Neural progenitor cell (in vitro differentiated cells): Measurements from ENCODE around the gene ZNF888. TPM values are rescaled to one million over a fixed set of nuclear protein-coding genes. Genes with fewer than 3 reads are reported as not detected.
"Not testable (repeated sequence)": the region's sequence is repeated elsewhere in the genome, so short reads cannot be mapped to it uniquely, and the experiment has no call there.

ENCODE experiments used
- DNase-seq: peaks from one replicate; pipeline ENCODE4 v3.0.0-alpha.2; 2016; ENCODE audit warnings: low spot score
- H2AFZ ChIP-seq: fragments of 200-600 bp; sonication (generic); replicated peaks from 2 replicates; pipeline ENCODE4 v1.6.1; 2016; ENCODE audit warnings: antibody characterized with exemption
- H3F3A ChIP-seq: fragments of 200-600 bp; sonication (generic); 2 replicates; pipeline ENCODE4 v1.6.1; 2016; ENCODE audit warnings: antibody characterized with exemption, low read depth
- H3K27ac ChIP-seq: fragments of 200-600 bp; sonication (generic); 2 replicates; pipeline ENCODE4 v1.5.1; 2016; ENCODE audit warnings: mild to moderate bottlenecking
- H3K27me3 ChIP-seq: fragments of 200-600 bp; sonication (generic); 2 replicates; pipeline ENCODE4 v1.6.1; 2016; ENCODE audit warnings: mild to moderate bottlenecking, moderate library complexity
- H3K36me3 ChIP-seq: fragments of 200-600 bp; sonication (generic); 2 replicates; pipeline ENCODE4 v1.5.1; 2016
- H3K4me1 ChIP-seq: fragments of 200-600 bp; sonication (generic); 2 replicates; pipeline ENCODE4 v1.6.1; 2016; ENCODE audit warnings: mixed run types
- H3K4me2 ChIP-seq: fragments of 200-600 bp; sonication (generic); 2 replicates; pipeline ENCODE4 v1.6.1; 2016
- H3K4me3 ChIP-seq: fragments of 200-600 bp; sonication (generic); 2 replicates; pipeline ENCODE4 v1.5.1; 2016
- H3K79me2 ChIP-seq: fragments of 200-600 bp; sonication (generic); 2 replicates; pipeline ENCODE4 v1.6.1; 2016; ENCODE audit warnings: low read depth
- H3K9ac ChIP-seq: fragments of 200-600 bp; sonication (generic); 2 replicates; pipeline ENCODE4 v1.6.1; 2016
- H3K9me3 ChIP-seq: fragments of 200-600 bp; sonication (generic); 2 replicates; pipeline ENCODE4 v1.5.1; 2016; ENCODE audit warnings: low read depth
- H4K20me1 ChIP-seq: fragments of 200-600 bp; sonication (generic); 2 replicates; pipeline ENCODE4 v1.6.1; 2016; ENCODE audit warnings: low read depth
- H3K27ac Mint-ChIP-seq: 3 replicates; pipeline ENCODE4 v1.8.0; 2021; ENCODE audit warnings: mixed read lengths
- H3K27me3 Mint-ChIP-seq: 2 replicates; pipeline ENCODE4 v1.8.0; 2022; ENCODE audit warnings: low read depth, mild to moderate bottlenecking, inconsistent platforms, moderate library complexity, mixed read lengths; ENCODE audit not compliant: insufficient read depth
- H3K36me3 Mint-ChIP-seq: 3 replicates; pipeline ENCODE4 v1.8.0; 2021; ENCODE audit warnings: mixed read lengths
- H3K4me1 Mint-ChIP-seq: 3 replicates; pipeline ENCODE4 v1.8.0; 2021; ENCODE audit warnings: mixed read lengths
- H3K4me3 Mint-ChIP-seq: 3 replicates; pipeline ENCODE4 v1.8.0; 2021; ENCODE audit warnings: mild to moderate bottlenecking, moderate library complexity, mixed read lengths
- H3K9me3 Mint-ChIP-seq: 3 replicates; pipeline ENCODE4 v1.8.0; 2020; ENCODE audit warnings: mixed read lengths
- EZH2 ChIP-seq: fragments of 200-600 bp; sonication (generic); IDR thresholded peaks from 2 replicates; pipeline ENCODE4 v1.6.1; 2017; ENCODE audit warnings: antibody characterized with exemption, mild to moderate bottlenecking, moderate library complexity
- EZH2phosphoT487 ChIP-seq: fragments of 200-600 bp; sonication (generic); IDR thresholded peaks from 2 replicates; pipeline ENCODE4 v1.6.1; 2017; ENCODE audit warnings: antibody characterized with exemption
- total RNA-seq: library from RNA; depleted of rRNA; stranded (reverse); fragments of >200 nt; gene quantifications from 2 replicates; pipeline ENCODE4 v1.2.3, GENCODE V29; 2015; ENCODE audit warnings: low replicate concordance
- TF ChIP-seq, protein P1 (sequence below): fragments of 200-600 bp; sonication (generic); IDR thresholded peaks from 2 replicates; pipeline ENCODE4 v1.5.1; 2017; ENCODE audit warnings: antibody characterized with exemption, mild to moderate bottlenecking

The ZNF888 gene
- total RNA-seq, 1 donor from 2014 or later = 11.6 TPM

GRCh38 chr19:52923778-52924593 lies 758 bp upstream of the ZNF888 start:
- H3K9me3 ChIP-seq = no peaks in the 10 kb centered on the region
- no peak overlapping the region for H2AFZ ChIP-seq
- Mint-ChIP-seq H3K27me3 (peaks cover 2% of the 10 kb centered on the region), H3K4me3 (peak overlapping the region; percentile 86), H3K9me3 (peaks cover 21% of the 10 kb centered on the region), H3K4me1 (peaks cover 9% of the 10 kb centered on the region), H3K36me3 (peaks cover 24% of the 10 kb centered on the region), H3K27ac (no peak overlapping the region)
- H3F3A ChIP-seq = peaks cover 23% of the 10 kb centered on the region
- H4K20me1 ChIP-seq = no peaks in the 10 kb centered on the region
- H3K4me1 ChIP-seq = no peaks in the 10 kb centered on the region
- no peaks in the 10 kb centered on the region for H3K36me3 ChIP-seq
- peaks cover 4% of the 10 kb centered on the region for H3K79me2 ChIP-seq
- H3K27ac ChIP-seq = no peak overlapping the region
- TF ChIP-seq EZH2 = no peak
- TF ChIP-seq, protein P1, sequence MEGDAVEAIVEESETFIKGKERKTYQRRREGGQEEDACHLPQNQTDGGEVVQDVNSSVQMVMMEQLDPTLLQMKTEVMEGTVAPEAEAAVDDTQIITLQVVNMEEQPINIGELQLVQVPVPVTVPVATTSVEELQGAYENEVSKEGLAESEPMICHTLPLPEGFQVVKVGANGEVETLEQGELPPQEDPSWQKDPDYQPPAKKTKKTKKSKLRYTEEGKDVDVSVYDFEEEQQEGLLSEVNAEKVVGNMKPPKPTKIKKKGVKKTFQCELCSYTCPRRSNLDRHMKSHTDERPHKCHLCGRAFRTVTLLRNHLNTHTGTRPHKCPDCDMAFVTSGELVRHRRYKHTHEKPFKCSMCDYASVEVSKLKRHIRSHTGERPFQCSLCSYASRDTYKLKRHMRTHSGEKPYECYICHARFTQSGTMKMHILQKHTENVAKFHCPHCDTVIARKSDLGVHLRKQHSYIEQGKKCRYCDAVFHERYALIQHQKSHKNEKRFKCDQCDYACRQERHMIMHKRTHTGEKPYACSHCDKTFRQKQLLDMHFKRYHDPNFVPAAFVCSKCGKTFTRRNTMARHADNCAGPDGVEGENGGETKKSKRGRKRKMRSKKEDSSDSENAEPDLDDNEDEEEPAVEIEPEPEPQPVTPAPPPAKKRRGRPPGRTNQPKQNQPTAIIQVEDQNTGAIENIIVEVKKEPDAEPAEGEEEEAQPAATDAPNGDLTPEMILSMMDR = no peak
- no peak for TF ChIP-seq EZH2phosphoT487
- DNase-seq = no peak
- H3K4me3 ChIP-seq = peak overlapping the region; percentile 81
- no peaks in the 10 kb centered on the region for H3K27me3 ChIP-seq
- peak overlapping the region; percentile 89 for H3K4me2 ChIP-seq
- no peak overlapping the region for H3K9ac ChIP-seq

GRCh38 chr19:52917531-52917930 lies 5.7 kb downstream of the ZNF888 start:
- Mint-ChIP-seq H3K4me1 (peaks cover 5% of the 10 kb centered on the region), H3K27ac (no peak overlapping the region), H3K36me3 (peaks cover 18% of the 10 kb centered on the region), H3K9me3 (peaks cover 7% of the 10 kb centered on the region), H3K4me3 (no peak overlapping the region), H3K27me3 (peaks cover 2% of the 10 kb centered on the region)
- H4K20me1 ChIP-seq = no peaks in the 10 kb centered on the region
- TF ChIP-seq EZH2 (no peak), EZH2phosphoT487 (no peak)
- TF ChIP-seq, protein P1 = no peak
- H3K4me3 ChIP-seq = no peak overlapping the region
- no peaks in the 10 kb centered on the region for H3K36me3 ChIP-seq
- H3K79me2 ChIP-seq = peaks cover 4% of the 10 kb centered on the region
- H3F3A ChIP-seq = peaks cover 3% of the 10 kb centered on the region
- H3K4me2 ChIP-seq = no peak overlapping the region
- no peak for DNase-seq
- no peaks in the 10 kb centered on the region for H3K9me3 ChIP-seq
- H3K4me1 ChIP-seq = no peaks in the 10 kb centered on the region
- no peak overlapping the region for H3K9ac ChIP-seq
- no peaks in the 10 kb centered on the region for H3K27me3 ChIP-seq
- no peak overlapping the region for H3K27ac ChIP-seq
- H2AFZ ChIP-seq = no peak overlapping the region

DNA sequence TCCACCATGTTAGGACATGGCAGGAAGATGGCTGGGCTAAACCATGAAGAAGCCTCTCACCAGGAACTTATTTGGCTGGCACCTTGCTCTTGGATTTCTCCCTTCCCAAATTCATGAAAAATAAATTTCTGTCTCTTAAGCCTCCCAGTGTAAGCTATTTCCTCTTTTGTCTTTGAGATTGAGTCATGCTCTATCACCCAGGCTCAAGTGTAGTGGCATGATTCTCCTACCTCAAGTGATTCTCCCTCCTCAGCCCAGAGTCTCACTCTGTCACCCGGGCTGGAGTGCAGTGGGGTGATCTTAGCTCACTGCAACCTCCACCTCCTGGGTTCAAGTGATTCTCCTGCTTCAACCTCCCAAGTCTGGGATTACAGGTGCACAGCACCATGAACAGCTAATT lies 12.6 kb downstream of the ZNF888 start:
- Histone ChIP-seq H3F3A (no peaks in the 10 kb centered on the region), H4K20me1 (no peaks in the 10 kb centered on the region), H3K36me3 (no peaks in the 10 kb centered on the region), H3K9me3 (no peaks in the 10 kb centered on the region), H3K4me3 (no peak overlapping the region), H3K27me3 (no peaks in the 10 kb centered on the region), H3K4me1 (no peaks in the 10 kb centered on the region), H3K79me2 (no peaks in the 10 kb centered on the region), H3K4me2 (no peak overlapping the region), H3K27ac (no peak overlapping the region), H2AFZ (no peak overlapping the region), H3K9ac (no peak overlapping the region)
- TF ChIP-seq, protein P1 = no peak
- TF ChIP-seq EZH2phosphoT487 = no peak
- TF ChIP-seq EZH2 = no peak
- no peak for DNase-seq
- peaks cover 7% of the 10 kb centered on the region for H3K9me3 Mint-ChIP-seq
- H3K36me3 Mint-ChIP-seq = peaks cover 40% of the 10 kb centered on the region
- H3K27ac Mint-ChIP-seq = no peak overlapping the region
- H3K27me3 Mint-ChIP-seq = peaks cover 2% of the 10 kb centered on the region
- H3K4me1 Mint-ChIP-seq = no peaks in the 10 kb centered on the region
- no peak overlapping the region for H3K4me3 Mint-ChIP-seq

GRCh38 chr19:52904052-52904780 lies 19.0 kb downstream of the ZNF888 start:
- not testable (repeated sequence) for H3K9me3 ChIP-seq, H3K27ac ChIP-seq

More at GRCh38 chr19:52904052-52904780, 19.0 kb downstream of the ZNF888 start:
- H3K36me3 ChIP-seq, H3K4me3 Mint-ChIP-seq, H3K4me1 Mint-ChIP-seq, H3K4me2 ChIP-seq, H3F3A ChIP-seq, H3K27me3 ChIP-seq, H3K27me3 Mint-ChIP-seq, H3K4me3 ChIP-seq, H4K20me1 ChIP-seq, H3K4me1 ChIP-seq, H3K27ac Mint-ChIP-seq, H3K79me2 ChIP-seq, H3K9ac ChIP-seq, H2AFZ ChIP-seq: not testable (repeated sequence)
- peak; percentile 42 for DNase-seq
- Mint-ChIP-seq H3K36me3 (peaks cover 25% of the 10 kb centered on the region), H3K9me3 (peaks cover 10% of the 10 kb centered on the region)
